A673 (cell line): ENCODE results near the gene FBXL4. TPM values are rescaled to one million over a fixed set of nuclear protein-coding genes. Genes with fewer than 3 reads are reported as not detected.

Experiments used
- BruUV-seq: library from RNA; stranded (reverse); fragments of 400-500 nt; replicated peaks from 2 replicates; lab custom pipeline; 2021; lab: Mats Ljungman, UMichigan
- CTCF ChIA-PET: fragments of 300-600 bp; sonication (Branson Sonifier 250); formaldehyde crosslinking; loops from one replicate; lab custom pipeline; 2022; ENCODE audit warnings: antibody characterized with exemption; lab: Charles Lee
- POLR2A ChIA-PET: fragments of 300-600 bp; sonication (Branson Sonifier 250); formaldehyde crosslinking; loops from one replicate; lab custom pipeline; 2022; ENCODE audit warnings: antibody characterized with exemption; ENCODE audit not compliant: low non-redundant PET; lab: Charles Lee
- DNase-seq: peaks from one replicate; pipeline ENCODE4 v3.0.0-alpha.2; 2015; ENCODE audit warnings: low spot score
- H3K27ac ChIP-seq: fragments of 200-600 bp; sonication (generic); 2 replicates; pipeline ENCODE4 v1.5.1; 2016; ENCODE audit warnings: mixed run types, low read depth, mild to moderate bottlenecking, mixed read lengths, antibody characterized with exemption, low read length; ENCODE audit not compliant: poor library complexity, severe bottlenecking
- H3K27me3 ChIP-seq: fragments of 200-600 bp; sonication (generic); replicated peaks from 2 replicates; pipeline ENCODE4 v1.6.1; 2017; ENCODE audit warnings: mixed run types, low read depth, mild to moderate bottlenecking, mixed read lengths, antibody characterized with exemption, low read length; ENCODE audit not compliant: insufficient read depth, poor library complexity
- H3K36me3 ChIP-seq: fragments of 200-600 bp; sonication (generic); 2 replicates; pipeline ENCODE4 v1.6.1; 2016; ENCODE audit warnings: mixed run types, mild to moderate bottlenecking, mixed read lengths, antibody characterized with exemption, low read length; ENCODE audit not compliant: insufficient read depth, poor library complexity, severe bottlenecking
- H3K4me1 ChIP-seq: fragments of 200-600 bp; sonication (generic); 2 replicates; pipeline ENCODE4 v1.6.1; 2017; ENCODE audit warnings: mixed run types, mild to moderate bottlenecking, mixed read lengths, antibody characterized with exemption, low read length; ENCODE audit not compliant: insufficient read depth, poor library complexity, severe bottlenecking
- H3K4me3 ChIP-seq: fragments of 200-600 bp; sonication (generic); 2 replicates; pipeline ENCODE4 v1.5.1; 2016; ENCODE audit warnings: low read depth, mixed run types, mild to moderate bottlenecking, mixed read lengths, low read length; ENCODE audit not compliant: poor library complexity, severe bottlenecking
- H3K9me3 ChIP-seq: fragments of 200-600 bp; sonication (generic); 2 replicates; pipeline ENCODE4 v1.6.1; 2016; ENCODE audit warnings: mixed run types, low read depth, mild to moderate bottlenecking, mixed read lengths, antibody characterized with exemption, low read length; ENCODE audit not compliant: poor library complexity, severe bottlenecking
- CTCF ChIP-seq: fragments of 300-800, 200-600 bp; sonication (generic); conservative IDR thresholded peaks from 2 replicates; pipeline ENCODE4 v1.5.1; 2017; ENCODE audit warnings: low read depth, mild to moderate bottlenecking, antibody characterized with exemption, low read length, moderate library complexity, mixed read lengths
- EZH2 ChIP-seq: fragments of 200-600 bp; sonication (generic); IDR thresholded peaks from 2 replicates; pipeline ENCODE4 v1.6.1; 2017; ENCODE audit warnings: borderline replicate concordance, low read depth, mild to moderate bottlenecking, mixed read lengths, antibody characterized with exemption, low read length; ENCODE audit not compliant: poor library complexity, severe bottlenecking
- intact Hi-C: fragments of 100-400 bp; cut with micrococcal nuclease; formaldehyde crosslinking; loops from one replicate; pipeline ENCODE4 v1.10.0; 2022; ENCODE audit not compliant: unreplicated experiment
- total RNA-seq: library from RNA; stranded (reverse); gene quantifications from 2 replicates; pipeline ENCODE4 v1.2.3, GENCODE V29; 2021

FBXL4 gene
- total RNA-seq, 1 experiment from 2014 or later = 13.2 TPM

- ChIA-PET CTCF (no interaction called here), POLR2A (no interaction called here)
- peaks cover 6% of the 10 kb centered on the region for H3K36me3 ChIP-seq
- H3K4me1 ChIP-seq = peaks cover 14% of the 10 kb centered on the region
- no peaks in the 10 kb centered on the region for H3K27me3 ChIP-seq
- intact Hi-C loops = loop anchor here (10.0 kb wide), 2 partner anchors 261 to 1371 kb away; no protein-coding TSS in a partner anchor
- no peak for TF ChIP-seq EZH2
- no peak for TF ChIP-seq CTCF
- peak overlapping the region; percentile 91 for H3K4me3 ChIP-seq
- no peaks in the 10 kb centered on the region for H3K9me3 ChIP-seq
- BruUV-seq = no TSS peak
- peak overlapping the region; percentile 74 for H3K27ac ChIP-seq
- DNase-seq = peak; percentile 57
Measured at GRCh38 chr6:98835149-98836024, 112.4 kb downstream of the FBXL4 start.

GRCh38 chr6:98834060-98835031, 113.4 kb downstream of the FBXL4 start, which contains the start of gene POU3F2:
Gene POU3F2 (plus strand): TSS chr6:98834574. CDS start chr6:98834874, 300 bp downstream.
- Histone ChIP-seq H3K9me3 (no peaks in the 10 kb centered on the region), H3K4me1 (peaks cover 8% of the 10 kb centered on the region), H3K36me3 (peaks cover 2% of the 10 kb centered on the region), H3K4me3 (peak within 1 kb of the TSS; percentile 91), H3K27me3 (no peaks in the 10 kb centered on the region), H3K27ac (peak within 1 kb of the TSS; percentile 76)
- intact Hi-C loops = loop anchor here (5.0 to 10.0 kb wide), 3 partner anchors 260 to 1370 kb away; no protein-coding TSS in a partner anchor
- peak; percentile 99 for DNase-seq
- CTCF ChIA-PET = no interaction called here
- no TSS peak for BruUV-seq
- TF ChIP-seq EZH2 = no peak
- TF ChIP-seq CTCF = no peak
- POLR2A ChIA-PET = interaction anchor here (0.7 kb wide), 1 partner anchor 1181 kb away, joined by 6 read pairs; no protein-coding TSS in a partner anchor
